A549 (cell line): Measurements from ENCODE around the gene CDC5L.

Source experiments
- BHLHE40 ChIP-seq: IDR thresholded peaks from 2 replicates; pipeline ENCODE4 v1.6.1; 2012; ENCODE audit warnings: low read depth, low read length, inconsistent platforms
- CEBPB ChIP-seq, 2 experiments: fragments of >200 bp in 1 of 2; sonication (Bioruptor Twin) in 1 of 2; formaldehyde crosslinking in 1 of 2; IDR thresholded peaks; 2 replicates each; pipeline ENCODE4 v1.6.1; 2012 to 2016
- EP300 ChIP-seq, 2 experiments: fragments of >200 bp; sonication (Bioruptor Twin); formaldehyde crosslinking; IDR thresholded peaks; 2 replicates in 1 of 2; 3 replicates in 1 of 2; pipeline ENCODE4 v1.6.1; 2016 to 2017
- ESRRA ChIP-seq: fragments of 150-350 bp; IDR thresholded peaks from 2 replicates; pipeline ENCODE4 v1.6.1; 2014; ENCODE audit warnings: mild to moderate bottlenecking, low read length, borderline replicate concordance
- JUN ChIP-seq, 2 experiments: fragments of >200 bp; sonication (Bioruptor Twin); formaldehyde crosslinking; IDR thresholded peaks; 2 replicates in 1 of 2; 3 replicates in 1 of 2; pipeline ENCODE4 v1.6.1; 2016 to 2017
- MAZ ChIP-seq: fragments of 150-350 bp; IDR thresholded peaks from 2 replicates; pipeline ENCODE4 v1.6.1; 2014; ENCODE audit warnings: antibody characterized with exemption, low read depth, low read length, borderline replicate concordance
- POLR2A ChIP-seq: IDR thresholded peaks from 2 replicates; pipeline ENCODE4 v1.6.1; 2012; ENCODE audit warnings: mild to moderate bottlenecking, low read length
- SMC3 ChIP-seq: fragments of >200 bp; sonication (Bioruptor Twin); formaldehyde crosslinking; IDR thresholded peaks from 3 replicates; pipeline ENCODE4 v1.6.1; 2018; ENCODE audit warnings: inconsistent platforms
- ZNF302 ChIP-seq: fragments of 250-450 bp; sonication (Bioruptor Pico); IDR thresholded peaks from 2 replicates; pipeline ENCODE4 v1.9.0; 2021; ENCODE audit warnings: inconsistent platforms, mild to moderate bottlenecking, moderate library complexity
- TF ChIP-seq, protein P1 (sequence below): fragments of >200 bp; sonication (Bioruptor Twin); formaldehyde crosslinking; IDR thresholded peaks from 3 replicates; pipeline ENCODE4 v1.5.1; 2016
- TF ChIP-seq, protein P2 (sequence below): IDR thresholded peaks from 2 replicates; pipeline ENCODE4 v1.6.1; 2012; ENCODE audit warnings: low read depth, borderline replicate concordance

DNA sequence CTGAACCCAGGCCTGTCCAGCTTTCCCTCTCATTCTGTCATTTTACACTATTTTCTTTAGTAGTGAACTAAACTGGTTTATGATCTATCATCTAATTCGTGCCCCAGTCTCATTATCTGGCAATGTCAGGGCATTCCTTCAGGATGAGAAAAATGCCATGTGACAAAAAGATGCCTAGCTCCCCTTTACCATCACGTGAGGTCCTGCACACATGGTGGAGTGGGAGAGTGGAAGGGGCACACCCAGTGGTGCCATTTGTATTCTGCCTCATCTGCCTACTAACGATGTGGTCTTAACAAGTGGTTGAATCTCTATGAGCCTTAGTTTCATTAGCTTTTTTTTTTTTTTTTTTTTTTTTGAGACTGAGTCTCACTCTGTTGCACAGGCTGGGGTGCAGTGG lies 41.2 kb downstream of the CDC5L start:
- TF ChIP-seq ZNF302 (CRISPR knock-in tag) (no peak), BHLHE40 (no peak), EP300 (IDR thresholded peaks at IDR 0.05) (no peak), POLR2A (no peak), CEBPB (IDR thresholded peaks at IDR 0.05) (no peak), JUN (IDR thresholded peaks at IDR 0.05) (no peak), SMC3 (no peak), MAZ (no peak), ESRRA (no peak)
- TF ChIP-seq, protein P1, sequence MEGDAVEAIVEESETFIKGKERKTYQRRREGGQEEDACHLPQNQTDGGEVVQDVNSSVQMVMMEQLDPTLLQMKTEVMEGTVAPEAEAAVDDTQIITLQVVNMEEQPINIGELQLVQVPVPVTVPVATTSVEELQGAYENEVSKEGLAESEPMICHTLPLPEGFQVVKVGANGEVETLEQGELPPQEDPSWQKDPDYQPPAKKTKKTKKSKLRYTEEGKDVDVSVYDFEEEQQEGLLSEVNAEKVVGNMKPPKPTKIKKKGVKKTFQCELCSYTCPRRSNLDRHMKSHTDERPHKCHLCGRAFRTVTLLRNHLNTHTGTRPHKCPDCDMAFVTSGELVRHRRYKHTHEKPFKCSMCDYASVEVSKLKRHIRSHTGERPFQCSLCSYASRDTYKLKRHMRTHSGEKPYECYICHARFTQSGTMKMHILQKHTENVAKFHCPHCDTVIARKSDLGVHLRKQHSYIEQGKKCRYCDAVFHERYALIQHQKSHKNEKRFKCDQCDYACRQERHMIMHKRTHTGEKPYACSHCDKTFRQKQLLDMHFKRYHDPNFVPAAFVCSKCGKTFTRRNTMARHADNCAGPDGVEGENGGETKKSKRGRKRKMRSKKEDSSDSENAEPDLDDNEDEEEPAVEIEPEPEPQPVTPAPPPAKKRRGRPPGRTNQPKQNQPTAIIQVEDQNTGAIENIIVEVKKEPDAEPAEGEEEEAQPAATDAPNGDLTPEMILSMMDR: no peak
- TF ChIP-seq, protein P2, sequence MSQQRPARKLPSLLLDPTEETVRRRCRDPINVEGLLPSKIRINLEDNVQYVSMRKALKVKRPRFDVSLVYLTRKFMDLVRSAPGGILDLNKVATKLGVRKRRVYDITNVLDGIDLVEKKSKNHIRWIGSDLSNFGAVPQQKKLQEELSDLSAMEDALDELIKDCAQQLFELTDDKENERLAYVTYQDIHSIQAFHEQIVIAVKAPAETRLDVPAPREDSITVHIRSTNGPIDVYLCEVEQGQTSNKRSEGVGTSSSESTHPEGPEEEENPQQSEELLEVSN: no peak
